Choroid plexus epithelial cell (primary cell): Measurements from ENCODE around the gene EARS2.
A peak's percentile ranks its signal among the peaks of the same experiment; 100 is the strongest.
"Not testable (repeated sequence)": the region's sequence is repeated elsewhere in the genome, so short reads cannot be mapped to it uniquely, and the experiment has no call there.

Source experiments
- DNase-seq: peaks from one replicate; pipeline ENCODE4 v3.0.0-alpha.2; 2010; ENCODE audit warnings: low read depth
- H3K4me3 ChIP-seq: 2 replicates; pipeline ENCODE4 v1.5.1; 2011; ENCODE audit warnings: low read depth, mild to moderate bottlenecking, control low read depth, low read length, moderate library complexity
- CTCF ChIP-seq: conservative IDR thresholded peaks from 2 replicates; pipeline ENCODE4 v1.5.1; 2011; ENCODE audit warnings: low read depth, mild to moderate bottlenecking, control low read depth, inconsistent platforms, low read length, moderate library complexity

The EARS2 gene

GRCh38 chr16:23554536-23554935, 2.6 kb downstream of the EARS2 start:
- no peak for DNase-seq
- TF ChIP-seq CTCF, result no peak
- H3K4me3 ChIP-seq, result no peak overlapping the region

- no peak overlapping the region for H3K4me3 ChIP-seq
- TF ChIP-seq CTCF, result no peak
- no peak for DNase-seq
Measured at GRCh38 chr16:23552161-23552560, 5.0 kb downstream of the EARS2 start.

- H3K4me3 ChIP-seq, result no peak overlapping the region
- TF ChIP-seq CTCF, result no peak
- no peak for DNase-seq
Measured at GRCh38 chr16:23549938-23550337, 7.2 kb downstream of the EARS2 start.

- no peak for DNase-seq
- no peak for TF ChIP-seq CTCF
- H3K4me3 ChIP-seq, result no peak overlapping the region
Measured at GRCh38 chr16:23544436-23544835, 12.7 kb downstream of the EARS2 start.

GRCh38 chr16:23540817-23541178, 16.4 kb downstream of the EARS2 start:
- H3K4me3 ChIP-seq, DNase-seq: not testable (repeated sequence)

GRCh38 chr16:23539984-23540816, 16.9 kb downstream of the EARS2 start:
- H3K4me3 ChIP-seq, result no peak overlapping the region
- DNase-seq, result no peak
- no peak for TF ChIP-seq CTCF

- TF ChIP-seq CTCF, result no peak
- DNase-seq, result no peak
- H3K4me3 ChIP-seq, result no peak overlapping the region
Measured at GRCh38 chr16:23538919-23539278, 18.3 kb downstream of the EARS2 start.

GRCh38 chr16:23537390-23537789, 19.8 kb downstream of the EARS2 start:
- TF ChIP-seq CTCF, result no peak
- DNase-seq, result peak; percentile 44
- no peak overlapping the region for H3K4me3 ChIP-seq
